Measurements from ENCODE around the gene PPP1R12C.

GRCh38 chr19:55092423-55093318 is 24.8 kb downstream of the PPP1R12C start:
- TF ChIP-seq, protein P1, sequence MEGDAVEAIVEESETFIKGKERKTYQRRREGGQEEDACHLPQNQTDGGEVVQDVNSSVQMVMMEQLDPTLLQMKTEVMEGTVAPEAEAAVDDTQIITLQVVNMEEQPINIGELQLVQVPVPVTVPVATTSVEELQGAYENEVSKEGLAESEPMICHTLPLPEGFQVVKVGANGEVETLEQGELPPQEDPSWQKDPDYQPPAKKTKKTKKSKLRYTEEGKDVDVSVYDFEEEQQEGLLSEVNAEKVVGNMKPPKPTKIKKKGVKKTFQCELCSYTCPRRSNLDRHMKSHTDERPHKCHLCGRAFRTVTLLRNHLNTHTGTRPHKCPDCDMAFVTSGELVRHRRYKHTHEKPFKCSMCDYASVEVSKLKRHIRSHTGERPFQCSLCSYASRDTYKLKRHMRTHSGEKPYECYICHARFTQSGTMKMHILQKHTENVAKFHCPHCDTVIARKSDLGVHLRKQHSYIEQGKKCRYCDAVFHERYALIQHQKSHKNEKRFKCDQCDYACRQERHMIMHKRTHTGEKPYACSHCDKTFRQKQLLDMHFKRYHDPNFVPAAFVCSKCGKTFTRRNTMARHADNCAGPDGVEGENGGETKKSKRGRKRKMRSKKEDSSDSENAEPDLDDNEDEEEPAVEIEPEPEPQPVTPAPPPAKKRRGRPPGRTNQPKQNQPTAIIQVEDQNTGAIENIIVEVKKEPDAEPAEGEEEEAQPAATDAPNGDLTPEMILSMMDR (IDR thresholded peaks at IDR 0.05; ENCODE audit: low read depth, low read length) = no peak
- TF ChIP-seq MAX (IDR thresholded peaks at IDR 0.05; ENCODE audit: low read depth, low read length) = no peak
- TF ChIP-seq POLR2A (IDR thresholded peaks at IDR 0.05; ENCODE audit: extremely low read depth, insufficient read length) = no peak
- TF ChIP-seq MYC (IDR thresholded peaks at IDR 0.05; ENCODE audit: low read depth, low read length) = no peak

Data from NB4 (cell line).